Colon (tissue), 2 donors: ENCODE data around the gene ZNF606.
"Not testable (repeated sequence)": the region's sequence is repeated elsewhere in the genome, so short reads cannot be mapped to it uniquely, and the experiment has no call there.

Experiments
- FAIRE-seq: peaks from 2 replicates; lab custom pipeline; 2012; peaks lifted over from hg19 to GRCh38; lab: Jason Lieb, UNC
- donor health status: control.
- donor health status: control.

Gene ZNF606

GRCh38 chr19:58009666-58010301 lies 7.2 kb upstream of the ZNF606 start:
- FAIRE-seq, result no peak

- no peak for FAIRE-seq
Observed at GRCh38 chr19:58009301-58009665, 6.7 kb upstream of the ZNF606 start.

DNA sequence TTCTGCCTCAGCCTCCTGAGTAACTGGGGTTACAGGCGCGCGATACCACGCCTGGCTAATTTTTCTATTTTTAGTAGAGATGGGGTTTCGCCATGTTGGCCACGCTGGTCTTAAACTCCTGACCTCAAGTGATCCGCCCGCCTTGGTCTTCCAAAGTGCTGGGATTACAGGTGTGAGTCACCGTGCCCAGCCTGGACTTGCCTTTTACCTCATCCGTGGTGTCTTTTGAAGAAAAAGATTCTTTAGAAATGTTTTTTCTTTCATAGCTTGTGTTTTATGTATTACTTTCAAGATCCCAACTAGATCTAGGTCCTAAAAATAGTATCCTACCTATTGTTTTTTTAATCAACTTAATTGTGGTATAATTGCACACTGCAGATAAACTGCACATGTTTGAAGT lies 6.3 kb upstream of the ZNF606 start:
- not testable (repeated sequence) for FAIRE-seq

GRCh38 chr19:58007285-58007684 lies 4.7 kb upstream of the ZNF606 start:
- no peak for FAIRE-seq

DNA sequence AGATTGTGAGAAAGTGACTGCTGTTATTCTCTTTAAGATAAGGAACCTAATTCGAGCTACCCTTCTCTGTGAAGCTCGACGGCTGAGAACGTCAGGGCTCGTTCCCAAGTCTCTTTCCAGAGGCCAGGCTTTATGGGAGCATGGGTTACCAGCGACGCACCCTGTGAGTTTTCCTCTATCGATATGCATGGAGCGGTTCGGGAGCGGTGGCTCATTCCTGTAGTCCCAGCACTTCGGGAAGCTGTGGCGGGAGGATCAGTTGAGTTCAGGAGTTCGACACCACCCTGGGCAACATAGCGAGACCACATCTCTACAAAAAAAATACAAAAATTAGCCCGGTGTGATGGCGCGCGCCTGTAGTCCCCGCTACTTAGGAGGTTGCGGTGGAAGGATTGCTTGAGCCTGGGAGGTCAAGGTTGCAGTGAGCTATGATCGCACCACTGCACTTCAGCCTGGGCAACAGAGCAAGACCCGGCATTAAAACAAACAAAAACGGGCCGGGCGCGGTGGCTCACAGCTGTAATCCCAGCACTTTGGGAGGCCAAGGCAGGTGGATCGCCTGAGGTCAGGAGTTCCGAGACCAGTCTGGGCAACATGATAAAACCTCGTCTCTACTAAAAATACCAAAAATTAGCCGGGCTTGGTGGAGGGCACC lies 681 bp upstream of the ZNF606 start:
- FAIRE-seq, result no peak

- no peak for FAIRE-seq
Observed at GRCh38 chr19:58001895-58002369, 688 bp downstream of the ZNF606 start.

GRCh38 chr19:58000677-58001076 lies 1.9 kb downstream of the ZNF606 start:
- FAIRE-seq, result no peak

- FAIRE-seq, result no peak
Observed at GRCh38 chr19:57992841-57993240, 9.8 kb downstream of the ZNF606 start.

- no peak for FAIRE-seq
Observed at GRCh38 chr19:57978586-57979289, 23.9 kb downstream of the ZNF606 start.

DNA sequence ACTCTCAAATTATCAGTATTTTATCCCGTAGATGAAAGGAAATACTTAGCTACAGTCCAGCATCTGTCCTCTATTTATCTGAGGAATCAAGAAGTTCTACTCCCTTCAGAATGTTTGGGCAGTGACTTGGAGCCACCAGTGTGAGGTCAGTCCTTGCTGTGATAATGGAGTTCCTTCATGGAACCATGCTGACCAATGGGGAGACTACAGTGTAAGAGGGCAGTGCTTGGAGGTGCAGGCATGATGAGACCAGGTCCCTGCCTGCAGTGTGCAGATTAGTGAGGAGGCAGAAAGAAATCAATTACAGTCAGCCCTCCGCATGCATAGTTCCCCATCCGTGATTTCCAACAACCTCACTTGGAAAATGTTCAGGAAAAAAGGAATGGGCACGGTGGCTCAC lies 28.2 kb downstream of the ZNF606 start, which contains the start of gene C19orf18:
Gene C19orf18, minus strand, starts transcription at position 101 of the 400 bp plus-strand sequence. CDS start 102 bp downstream, outside the sequence.
- FAIRE-seq, result no peak

- FAIRE-seq, result no peak
Observed at GRCh38 chr19:57964761-57965160, 37.9 kb downstream of the ZNF606 start.

DNA sequence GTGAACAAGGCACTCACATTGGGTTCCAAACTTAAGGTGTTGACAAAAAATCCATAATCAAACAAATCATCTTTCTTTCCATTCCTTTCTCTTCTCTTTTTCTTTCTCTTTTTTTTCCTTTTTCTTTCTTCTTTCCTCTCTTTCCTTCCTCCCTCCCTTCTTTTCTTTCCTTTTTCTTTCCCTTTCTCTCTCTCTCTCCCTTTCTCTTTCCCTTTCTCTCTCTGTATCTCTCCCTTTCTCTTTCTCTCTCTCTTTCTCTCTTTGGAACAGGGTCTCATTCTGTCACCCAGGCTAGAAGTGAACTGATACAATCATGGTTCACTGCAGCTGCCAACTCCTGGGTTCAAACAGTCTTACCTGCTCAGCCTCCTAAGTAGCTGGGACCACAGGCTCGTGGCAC lies 40.8 kb downstream of the ZNF606 start:
- no peak for FAIRE-seq

DNA sequence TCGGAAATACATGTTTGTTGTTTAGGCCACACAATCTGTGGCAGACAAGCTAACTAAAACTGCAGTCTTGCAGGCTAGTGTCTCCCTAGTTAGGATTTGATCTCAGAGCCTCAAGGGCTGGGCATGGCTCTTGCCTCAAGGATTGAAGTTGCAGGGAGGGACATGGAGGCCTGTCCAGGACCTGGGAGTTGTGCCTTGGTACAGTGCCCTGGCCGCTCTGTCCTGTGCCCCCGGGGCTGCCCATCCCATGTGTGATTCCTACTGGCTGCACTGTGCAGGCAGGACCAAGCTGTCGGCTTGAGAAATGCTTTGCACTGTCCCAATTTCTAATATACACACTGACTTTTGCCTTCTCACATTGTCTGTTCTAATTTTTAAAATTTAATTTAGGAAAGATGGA lies 47.6 kb downstream of the ZNF606 start:
- no peak for FAIRE-seq

- FAIRE-seq, result no peak
Observed at GRCh38 chr19:57949702-57950101, 52.9 kb downstream of the ZNF606 start.

DNA sequence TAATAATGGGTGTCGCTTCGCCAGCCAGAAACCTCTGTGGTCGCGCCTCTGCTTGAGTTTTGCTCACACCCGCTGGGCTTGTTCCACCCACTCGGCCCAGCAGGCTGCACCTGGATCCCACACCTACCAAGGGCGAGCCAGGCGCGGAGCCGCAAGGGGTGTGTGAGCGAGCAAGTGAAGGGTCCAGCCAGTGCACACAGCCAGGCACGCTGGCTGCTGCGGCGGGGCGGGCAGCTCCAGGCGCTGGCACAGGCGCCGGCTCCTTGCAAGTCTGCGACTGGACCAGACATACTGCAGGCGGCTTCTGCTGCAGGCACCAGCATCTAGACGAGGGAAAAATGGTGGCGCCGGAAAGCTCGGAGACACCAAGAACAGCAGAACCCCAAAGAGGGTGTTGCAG lies 53.3 kb downstream of the ZNF606 start:
- no peak for FAIRE-seq

GRCh38 chr19:57947419-57948134 lies 55.0 kb downstream of the ZNF606 start, which contains the start of gene ZNF256:
Gene ZNF256 (minus strand): TSS chr19:57947706. CDS start chr19:57947474, 232 bp downstream.
- no peak for FAIRE-seq

GRCh38 chr19:57947088-57947418 lies 55.6 kb downstream of the ZNF606 start:
- FAIRE-seq, result no peak

DNA sequence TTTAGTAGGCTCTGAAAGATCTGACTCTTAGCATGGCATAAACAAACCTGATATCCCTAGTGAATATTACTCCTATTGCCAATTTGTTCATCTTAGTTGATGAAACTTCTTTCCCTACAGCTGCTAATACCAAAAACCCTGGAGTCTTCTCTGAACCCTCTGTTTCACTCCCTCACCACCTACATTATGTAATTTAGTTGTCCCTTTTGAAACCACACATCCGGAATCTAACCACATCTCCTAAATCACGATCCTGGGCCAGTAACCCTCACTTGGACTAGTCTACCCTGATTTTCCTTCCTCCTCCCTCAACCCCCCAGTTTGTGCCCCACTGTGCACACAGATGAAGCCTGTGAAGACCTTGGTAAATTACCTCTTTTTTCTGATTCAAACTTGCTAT lies 56.3 kb downstream of the ZNF606 start:
- no peak for FAIRE-seq

- no peak for FAIRE-seq
Observed at GRCh38 chr19:57941593-57941992, 61.0 kb downstream of the ZNF606 start.

GRCh38 chr19:57935731-57936130 lies 66.9 kb downstream of the ZNF606 start:
- no peak for FAIRE-seq

DNA sequence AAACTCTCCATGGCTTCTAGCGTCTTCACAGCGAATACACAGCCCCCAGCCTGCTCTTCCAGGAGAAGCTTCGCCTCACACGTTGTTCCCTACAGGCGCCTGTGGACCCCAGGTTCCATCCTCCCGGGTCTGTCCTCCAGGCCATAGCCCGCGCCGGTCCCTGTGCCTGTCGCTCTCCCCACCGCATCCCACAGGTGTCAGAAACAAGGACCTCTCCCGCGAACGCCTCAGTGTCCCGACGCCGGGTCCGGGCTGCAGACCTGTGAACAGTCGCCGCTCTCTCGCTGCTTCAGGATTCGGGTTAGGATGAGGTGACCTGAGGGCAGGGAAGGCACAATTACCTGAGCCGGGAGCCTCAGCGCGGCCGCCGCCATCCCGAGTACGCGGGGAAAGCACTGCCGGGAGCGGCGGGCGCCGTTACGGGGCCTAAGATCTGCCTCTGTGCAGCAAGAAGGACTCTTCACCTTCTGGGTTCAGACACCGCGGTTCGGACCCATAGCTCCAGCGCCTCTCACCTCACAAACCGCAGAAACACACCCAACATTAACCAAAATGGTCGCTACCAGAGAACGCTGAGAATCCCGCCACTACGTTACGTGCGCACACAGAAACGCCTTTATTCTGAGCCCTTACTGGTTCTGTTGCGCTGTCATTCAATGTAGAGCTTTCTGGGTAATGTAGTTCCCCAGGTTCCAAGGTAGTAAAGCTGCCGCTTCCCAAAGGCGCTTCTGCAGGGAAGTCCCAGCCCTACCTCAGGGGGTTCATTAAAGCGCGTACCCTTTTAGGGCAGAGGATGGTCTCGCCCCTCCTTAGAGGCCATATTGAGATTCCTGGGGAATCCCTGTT lies 67.6 kb downstream of the ZNF606 start, which contains the start of gene ZNF418:
Gene ZNF418, minus strand, starts transcription at position 583 of the 846 bp plus-strand sequence. CDS start 1,580 bp downstream, outside the sequence.
- no peak for FAIRE-seq
